HG03432 (cell line): Measurements from ENCODE around the gene FCHO1.

Source experiments
- ATAC-seq: cut with Tn5 transposase; IDR thresholded peaks from one replicate; pipeline ENCODE4 v1.9.1; 2021; ENCODE audit warnings: mild to moderate bottlenecking, moderate library complexity; ENCODE audit not compliant: unreplicated experiment

FCHO1 gene

DNA sequence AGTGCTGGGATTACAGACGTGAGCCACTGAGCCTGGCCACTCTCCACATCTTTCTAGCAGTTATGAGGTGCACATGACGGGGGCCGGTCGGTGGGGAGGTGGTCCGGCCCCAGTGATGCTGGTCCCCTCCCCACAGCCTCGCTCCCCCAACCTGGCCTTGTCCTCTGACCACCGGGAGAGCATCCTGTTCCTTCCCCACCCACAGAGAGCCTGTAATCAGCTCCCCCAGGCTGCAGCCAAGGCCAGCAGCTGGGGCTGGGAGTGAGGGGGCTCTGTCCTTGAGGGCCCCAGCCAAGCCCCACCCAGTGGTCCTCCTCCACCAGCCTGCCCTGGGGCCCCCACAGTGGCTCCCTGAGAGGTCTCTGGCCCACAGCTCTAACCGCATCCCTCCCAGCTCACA lies 73.1 kb downstream of the FCHO1 start:
- ATAC-seq, result no peak

DNA sequence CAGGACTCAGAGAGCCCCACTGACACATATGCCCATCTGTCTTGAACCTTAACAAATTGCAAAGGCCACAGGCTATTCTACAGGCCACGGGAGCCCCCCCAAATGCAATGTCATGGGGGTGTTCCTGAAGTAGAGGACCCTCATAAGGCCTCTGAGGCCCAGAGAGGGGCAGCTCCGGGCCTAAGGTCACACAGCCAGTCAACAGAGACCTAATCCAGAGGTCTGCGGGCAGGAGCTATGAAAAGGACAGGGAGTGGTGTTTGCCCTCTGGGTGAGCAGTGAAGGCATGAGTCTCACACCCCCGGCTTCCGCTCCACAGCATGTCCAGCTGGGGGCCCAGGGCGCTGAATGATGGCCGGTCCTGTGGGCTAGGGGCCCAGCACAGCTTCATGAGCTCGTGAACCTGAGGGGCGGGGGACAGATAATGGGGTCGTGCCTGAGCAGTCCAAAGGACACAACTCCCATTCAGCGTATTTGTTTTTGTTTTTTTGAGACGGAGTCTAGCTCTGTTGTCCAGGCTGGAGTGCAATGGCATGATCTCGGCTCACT lies 75.3 kb downstream of the FCHO1 start:
- ATAC-seq, result no peak

DNA sequence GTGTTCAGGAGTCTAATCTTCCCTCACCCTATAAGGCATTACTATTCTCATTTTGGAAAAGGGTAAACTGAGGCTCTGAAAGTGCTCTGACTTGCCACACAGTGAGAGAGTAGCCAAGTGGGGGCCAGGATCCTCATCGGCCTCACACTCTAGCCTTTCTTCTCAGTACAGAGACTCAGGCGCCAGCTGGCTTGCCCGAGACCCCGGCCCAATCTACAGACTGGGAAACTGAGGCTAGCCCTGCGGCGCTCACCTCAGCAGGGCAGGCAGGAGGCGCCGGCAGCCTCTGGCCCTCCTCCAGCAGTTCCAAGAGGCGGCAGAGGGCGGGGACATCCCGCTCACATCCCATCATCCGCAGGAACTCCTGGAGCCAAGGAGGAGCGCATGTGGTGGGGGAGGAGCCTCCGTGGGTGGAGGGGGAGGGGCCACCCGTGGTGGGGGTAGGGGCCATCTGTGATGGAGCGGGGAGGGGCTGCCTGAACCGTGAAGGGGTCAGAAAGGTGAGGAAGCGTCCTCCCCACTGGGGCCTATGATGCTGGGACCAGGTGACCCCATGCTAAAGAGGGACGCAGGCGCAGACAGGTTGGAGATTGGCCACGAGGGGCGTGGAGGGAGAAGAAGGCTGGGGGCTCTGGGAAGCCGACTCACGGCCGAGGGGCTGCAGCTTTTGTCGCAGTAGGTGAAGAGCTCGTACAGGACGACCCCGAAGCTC lies 78.7 kb downstream of the FCHO1 start:
- ATAC-seq, result no peak

DNA sequence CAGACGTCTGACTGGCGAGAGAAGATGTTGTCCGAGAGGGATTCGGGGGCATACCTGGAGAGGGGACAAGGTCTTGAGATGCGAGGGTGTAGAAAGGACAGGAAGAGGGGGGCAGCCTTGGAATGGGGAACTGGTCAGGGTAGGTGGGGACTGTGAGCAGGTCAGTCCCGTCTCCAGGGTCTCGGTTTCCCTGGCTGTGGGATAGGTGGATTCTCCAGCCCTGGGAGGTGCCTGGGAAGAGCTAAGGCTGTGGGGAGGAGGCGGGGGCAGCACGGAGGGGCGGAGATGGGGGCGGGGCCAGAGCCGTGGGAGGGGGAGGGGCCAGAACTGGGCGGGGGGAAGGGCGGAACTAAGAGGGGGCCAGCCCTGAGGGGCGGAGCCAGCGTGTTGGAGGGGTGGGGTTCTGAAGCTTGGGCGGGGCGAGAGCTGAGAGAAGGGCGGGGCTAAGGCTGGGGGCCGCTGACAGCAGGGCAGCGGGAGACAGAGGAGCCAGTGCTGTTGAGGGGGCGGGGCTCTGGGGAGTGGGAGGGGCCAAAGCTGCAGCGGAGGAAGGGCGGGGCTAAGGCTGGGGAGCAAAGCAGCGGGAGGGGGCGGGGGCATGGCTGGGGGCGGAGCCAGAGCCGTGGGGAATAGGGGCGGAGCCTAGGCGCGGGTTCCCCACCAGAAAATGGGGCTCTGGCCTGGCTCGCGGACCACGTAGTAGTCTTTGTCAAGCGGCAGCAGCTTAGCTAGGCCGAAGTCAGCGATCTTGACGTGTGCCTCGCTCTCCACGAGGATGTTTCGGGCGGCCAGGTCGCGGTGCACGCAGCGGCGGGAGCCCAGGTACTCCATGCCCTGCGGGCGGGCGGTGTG lies 79.5 kb downstream of the FCHO1 start:
- ATAC-seq, result no peak

DNA sequence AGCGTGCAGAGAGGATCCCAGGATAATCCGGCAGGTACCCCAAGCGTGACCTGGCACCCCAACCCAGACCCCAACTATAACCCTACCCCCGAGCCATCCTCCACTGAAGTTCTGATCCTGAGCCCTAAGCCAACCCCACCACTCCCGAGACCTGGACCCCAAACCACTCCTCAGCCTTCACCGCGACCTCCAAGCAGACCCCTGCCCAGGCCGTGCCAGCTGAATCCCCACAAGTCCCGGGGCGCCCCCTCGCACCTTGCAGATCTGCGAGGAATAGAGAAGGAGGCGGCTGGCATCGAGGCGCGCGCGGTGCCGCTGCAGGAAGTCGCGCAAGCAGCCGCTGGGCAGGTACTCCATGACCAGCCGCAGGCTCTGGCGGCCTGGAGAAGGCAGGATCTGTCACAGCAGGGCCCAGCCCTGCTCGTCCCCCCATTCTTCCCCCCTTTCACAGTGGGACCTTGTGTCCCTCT lies 80.2 kb downstream of the FCHO1 start:
- no peak for ATAC-seq

DNA sequence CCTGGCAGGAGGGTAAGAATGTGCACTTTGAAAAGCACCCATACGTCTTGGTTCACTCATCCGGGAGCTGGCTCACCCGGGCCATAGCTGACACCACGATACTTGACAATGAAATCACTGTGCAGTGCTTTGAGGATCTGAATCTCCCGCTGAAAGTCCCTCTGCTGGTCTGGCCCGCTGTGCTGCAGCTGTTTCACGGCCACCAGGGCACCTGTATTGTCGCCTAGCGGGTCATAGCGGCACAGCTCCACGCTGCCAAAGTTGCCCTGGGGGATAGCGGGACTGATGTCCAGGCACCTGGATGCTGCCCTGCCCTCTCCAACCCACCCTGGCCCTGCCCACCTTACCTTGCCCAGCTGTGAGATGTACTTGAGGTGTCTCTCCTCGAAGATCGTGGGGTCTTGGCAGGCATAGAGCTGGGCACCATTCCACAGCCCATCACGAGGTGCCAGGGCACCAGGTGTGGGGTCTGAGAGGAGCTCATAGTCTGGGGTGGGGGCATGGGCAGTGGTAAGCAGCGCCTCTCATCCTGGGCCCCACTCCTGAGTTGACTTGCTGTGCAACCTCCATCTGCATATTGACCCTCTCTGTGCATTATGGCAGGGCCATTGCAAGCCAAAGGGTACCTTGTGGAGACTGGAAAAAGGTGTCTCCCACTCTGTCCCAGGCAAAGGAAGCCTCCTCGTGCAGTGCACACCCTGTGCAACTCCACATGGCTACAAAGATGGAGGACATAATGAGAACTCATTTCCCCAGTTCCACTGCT lies 81.3 kb downstream of the FCHO1 start:
- ATAC-seq, result no peak

DNA sequence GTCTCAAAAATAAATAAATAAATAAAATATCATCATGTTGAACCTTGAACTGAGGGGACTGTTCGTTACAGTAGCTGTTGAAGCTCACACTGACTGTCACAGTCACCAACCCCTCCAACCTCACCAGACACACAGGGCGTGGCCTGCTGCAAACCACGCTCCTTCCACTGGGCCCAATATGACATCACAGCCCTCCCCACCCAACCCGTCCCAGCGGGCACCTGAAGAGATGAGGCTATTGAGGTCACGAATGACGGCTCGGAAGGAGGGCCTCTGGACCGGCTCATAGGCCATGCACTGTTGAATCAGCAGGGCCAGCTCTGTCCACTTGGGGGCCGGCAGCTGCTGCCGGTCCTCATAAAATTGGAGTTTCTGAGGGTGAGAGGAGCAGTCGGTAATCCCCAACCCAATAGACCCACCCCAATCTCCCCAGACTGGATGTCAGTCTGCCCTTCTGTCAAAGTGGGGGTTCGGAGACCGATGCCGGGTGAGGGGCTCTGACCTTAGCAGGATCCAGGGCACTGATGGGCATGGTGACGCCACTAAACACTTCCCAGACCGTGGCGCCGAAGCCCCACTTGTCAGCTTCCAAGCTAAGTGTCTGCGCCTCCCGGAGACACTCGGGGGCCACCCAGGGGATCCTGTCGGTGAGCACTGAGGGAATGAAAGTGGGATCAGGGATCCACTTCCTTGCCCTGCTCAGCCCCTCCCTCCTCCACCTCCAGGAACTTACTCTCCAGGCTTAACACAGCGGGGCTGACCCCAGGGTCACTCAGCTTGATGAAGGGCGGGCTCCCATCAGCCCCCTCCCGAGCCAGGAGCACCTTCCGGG lies 83.3 kb downstream of the FCHO1 start:
- no peak for ATAC-seq

DNA sequence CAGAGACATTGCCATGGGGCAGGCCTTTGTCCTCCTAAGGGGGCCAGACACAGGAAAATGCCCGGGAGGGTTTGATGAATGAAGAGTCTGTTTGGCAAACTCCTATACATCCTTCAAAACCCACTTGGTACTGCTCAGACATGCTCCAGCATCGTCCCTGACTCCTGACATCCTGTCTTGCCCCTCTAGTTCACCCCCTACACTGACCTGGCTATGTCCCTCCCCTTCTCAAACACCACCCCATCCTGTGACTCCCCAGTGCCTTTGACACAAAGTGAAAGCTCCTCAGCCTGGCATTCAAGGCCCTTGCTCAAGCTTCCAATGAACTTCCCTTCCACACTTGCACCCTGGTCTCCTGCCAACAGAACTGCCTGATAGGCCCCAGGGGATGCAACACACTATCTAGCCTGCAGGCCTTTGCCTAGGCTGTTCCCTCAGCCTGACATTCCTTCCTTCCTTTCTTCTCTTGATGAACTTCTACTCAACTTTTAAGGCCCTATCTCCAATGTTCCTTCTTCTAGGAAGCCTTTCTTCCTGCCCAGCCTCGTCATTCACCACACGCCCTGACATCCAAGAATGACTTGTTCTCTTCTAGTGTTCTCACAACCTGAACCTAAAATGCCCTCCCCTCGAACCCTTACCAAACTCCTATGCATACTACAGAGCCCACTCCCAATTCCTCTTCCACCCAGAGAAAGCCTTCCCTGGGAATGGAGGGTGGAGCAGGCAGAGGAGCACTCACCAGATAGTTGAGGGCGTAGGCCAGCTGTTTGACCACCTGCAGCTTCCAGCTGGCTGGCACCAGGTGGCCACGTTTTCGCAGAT lies 84.1 kb downstream of the FCHO1 start:
- ATAC-seq, result no peak

DNA sequence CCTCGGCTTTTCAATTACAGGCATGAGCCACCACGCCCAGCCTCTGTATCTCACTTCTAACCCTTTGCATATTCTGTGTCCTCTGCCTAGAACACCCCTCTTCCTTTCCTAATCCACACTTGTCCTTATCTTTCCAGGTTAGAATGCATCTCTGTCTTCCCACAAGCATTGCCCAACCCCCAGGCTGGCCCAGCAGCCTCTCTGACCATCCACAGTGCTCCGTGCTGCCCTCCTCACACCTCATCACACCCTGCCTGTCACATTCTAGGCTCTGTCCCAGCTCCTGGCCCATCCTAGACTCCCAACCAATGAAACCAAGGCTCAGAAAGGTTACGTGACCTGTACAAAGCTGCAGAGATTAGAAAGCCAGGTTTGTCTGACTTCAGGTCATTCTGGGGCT lies 85.3 kb downstream of the FCHO1 start:
- ATAC-seq, result no peak

DNA sequence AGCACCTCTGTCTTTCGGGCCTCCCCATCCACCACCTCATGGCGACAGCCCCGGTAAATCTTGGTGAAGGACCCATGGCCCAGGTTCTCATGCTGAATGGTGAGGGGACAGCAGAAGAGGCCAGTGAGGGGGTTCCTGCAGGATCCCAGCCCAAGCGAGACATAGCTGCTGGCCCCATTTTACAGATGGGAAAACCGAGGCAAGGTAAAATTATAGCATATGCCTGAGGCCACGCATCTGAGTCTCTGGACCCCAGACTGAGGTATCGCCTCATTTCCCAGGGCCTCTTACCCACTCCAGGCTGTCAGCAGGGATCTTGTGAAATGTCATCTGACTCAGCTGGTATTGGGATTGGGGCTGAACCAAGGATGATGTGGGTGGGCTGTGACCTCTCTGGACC lies 86.7 kb downstream of the FCHO1 start:
- no peak for ATAC-seq
